Mucosa of descending colon (tissue), 3 donors: ENCODE data around the gene NUDT11. TPM values are rescaled to one million over a fixed set of nuclear protein-coding genes. Genes with fewer than 3 reads are reported as not detected.
A peak's percentile ranks its signal among the peaks of the same experiment; 100 is the strongest.
"Not testable (repeated sequence)": the region's sequence is repeated elsewhere in the genome, so short reads cannot be mapped to it uniquely, and the experiment has no call there.

Experiments
- ATAC-seq: fragments of 200-7000 bp; cut with Tn5 transposase; one replicate; pipeline ENCODE4 v1.9.1; 2020; ENCODE audit warnings: mild to moderate bottlenecking, moderate library complexity
- DNase-seq, 3 donors: peaks; one replicate each; pipeline ENCODE4 v3.0.0-alpha.2; 2020
- H3K36me3 ChIP-seq: fragments of 200-600 bp; one replicate; pipeline ENCODE4 v1.8.0; 2021; ENCODE audit warnings: low read depth, mild to moderate bottlenecking
- H3K4me1 ChIP-seq: fragments of 200-600 bp; one replicate; pipeline ENCODE4 v1.8.0; 2021; ENCODE audit warnings: low read depth, mild to moderate bottlenecking
- H3K4me3 ChIP-seq: fragments of 200-600 bp; one replicate; pipeline ENCODE4 v1.8.0; 2021; ENCODE audit warnings: mild to moderate bottlenecking
- H3K9me3 ChIP-seq: fragments of 200-600 bp; one replicate; pipeline ENCODE4 v1.8.0; 2021; ENCODE audit warnings: mild to moderate bottlenecking
- CTCF ChIP-seq: fragments of 200-600 bp; IDR thresholded peaks from one replicate; pipeline ENCODE4 v1.8.0; 2022; ENCODE audit warnings: antibody characterized with exemption, mild to moderate bottlenecking
- intact Hi-C, 2 donors: fragments of 100-400 bp; cut with DNase I in 1 of 2; cut with micrococcal nuclease in 1 of 2; formaldehyde crosslinking; loops; one replicate each; pipeline versions ENCODE4 v1.11.0 to v1.11.1; 2022; cut with DNase I, micrococcal nuclease
- total RNA-seq, 3 donors: library from RNA; stranded (reverse); fragmentation: NEBNext Ultra II Directional in 2 of 3; extraction: Animal tissue kit (Norgen Biotek cat#: 25700) in 2 of 3; gene quantifications; one replicate each; pipeline versions ENCODE4 v1.2.1 to v1.2.4, GENCODE V29; 2021 to 2023
- donor health status: DM: no; HTN: no; CAD: no; lungs with moderate emphysema.
- donor health status: DM: no; HTN: no; CAD: no.
- donor health status: DM: no; HTN: yes; CAD: no.

NUDT11 gene
- total RNA-seq, 3 donors from 2014 or later, result 0.34 to 3.8 (median 0.43) TPM

GRCh38 chrX:51487960-51488267, 8.5 kb downstream of the NUDT11 start:
- H3K9me3 ChIP-seq, result no peaks in the 10 kb centered on the region
- H3K4me1 ChIP-seq, result no peaks in the 10 kb centered on the region
- TF ChIP-seq CTCF, result no peak
- ATAC-seq (no peak), DNase-seq (no peak)
- no peaks in the 10 kb centered on the region for H3K36me3 ChIP-seq
- intact Hi-C loops, result no loop called here
- no peak overlapping the region for H3K4me3 ChIP-seq

- intact Hi-C loops, result no loop called here
- no peaks in the 10 kb centered on the region for H3K36me3 ChIP-seq
Measured at GRCh38 chrX:51484616-51485015, 11.8 kb downstream of the NUDT11 start.

GRCh38 chrX:51482411-51482810, 14.0 kb downstream of the NUDT11 start:
- H3K36me3 ChIP-seq, H3K4me1 ChIP-seq, H3K9me3 ChIP-seq, H3K4me3 ChIP-seq, ATAC-seq, intact Hi-C loops, DNase-seq: not testable (repeated sequence)

More at GRCh38 chrX:51484616-51485015, 11.8 kb downstream of the NUDT11 start:
- H3K9me3 ChIP-seq, result no peaks in the 10 kb centered on the region
- DNase-seq (no peak), ATAC-seq (no peak)
- H3K4me3 ChIP-seq, result no peak overlapping the region
- no peaks in the 10 kb centered on the region for H3K4me1 ChIP-seq
- TF ChIP-seq CTCF, result no peak

GRCh38 chrX:51476930-51477329, 19.5 kb downstream of the NUDT11 start:
- intact Hi-C loops, result no loop called here
- Histone ChIP-seq H3K4me3 (no peak overlapping the region), H3K9me3 (no peaks in the 10 kb centered on the region), H3K36me3 (no peaks in the 10 kb centered on the region), H3K4me1 (no peaks in the 10 kb centered on the region)
- DNase-seq (no peak), ATAC-seq (no peak)
- TF ChIP-seq CTCF, result no peak

DNA sequence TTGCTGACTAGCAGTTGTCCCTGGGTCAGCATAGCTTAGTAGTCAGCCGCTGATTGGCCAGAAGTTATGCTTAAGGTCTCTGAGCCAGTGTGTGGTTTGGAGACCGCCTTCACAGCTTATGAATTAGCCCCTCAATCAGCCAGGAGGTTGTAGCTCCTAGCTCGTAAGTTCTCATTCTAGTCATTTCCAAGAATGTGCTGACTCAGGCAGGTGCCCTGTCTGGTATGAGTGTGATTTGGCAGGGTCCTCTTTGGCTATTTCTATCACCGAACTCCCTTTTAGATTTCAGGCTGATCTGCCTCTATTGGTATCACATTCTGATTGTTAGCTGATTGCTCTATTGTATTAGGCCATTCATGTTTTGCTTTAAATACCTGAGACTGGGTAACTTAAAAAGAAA, 33.1 kb downstream of the NUDT11 start:
- intact Hi-C loops, result no loop called here
- H3K4me1 ChIP-seq, result no peaks in the 10 kb centered on the region
- no peak overlapping the region for H3K4me3 ChIP-seq
- H3K36me3 ChIP-seq, result no peaks in the 10 kb centered on the region
- ATAC-seq (no peak), DNase-seq (no peak)
- no peak for TF ChIP-seq CTCF
- no peaks in the 10 kb centered on the region for H3K9me3 ChIP-seq

GRCh38 chrX:51461053-51462044, 35.0 kb downstream of the NUDT11 start:
- DNase-seq (peak in 1 of 3 donors; percentile 43), ATAC-seq (no peak)
- Histone ChIP-seq H3K9me3 (no peaks in the 10 kb centered on the region), H3K4me3 (no peak overlapping the region), H3K4me1 (no peaks in the 10 kb centered on the region), H3K36me3 (no peaks in the 10 kb centered on the region)
- peak; percentile 55 for TF ChIP-seq CTCF
- intact Hi-C loops, result no loop called here
